ENCODE data around the gene MVB12B. TPM values are rescaled to one million over a fixed set of nuclear protein-coding genes. Genes with fewer than 3 reads are reported as not detected.

MVB12B gene
- total and polyA plus RNA-seq, 2 of the 8 experiments (the other 6 are each of a cell fraction or from before 2014, with no cell fraction given): 2.6 to 5.0 TPM

DNA sequence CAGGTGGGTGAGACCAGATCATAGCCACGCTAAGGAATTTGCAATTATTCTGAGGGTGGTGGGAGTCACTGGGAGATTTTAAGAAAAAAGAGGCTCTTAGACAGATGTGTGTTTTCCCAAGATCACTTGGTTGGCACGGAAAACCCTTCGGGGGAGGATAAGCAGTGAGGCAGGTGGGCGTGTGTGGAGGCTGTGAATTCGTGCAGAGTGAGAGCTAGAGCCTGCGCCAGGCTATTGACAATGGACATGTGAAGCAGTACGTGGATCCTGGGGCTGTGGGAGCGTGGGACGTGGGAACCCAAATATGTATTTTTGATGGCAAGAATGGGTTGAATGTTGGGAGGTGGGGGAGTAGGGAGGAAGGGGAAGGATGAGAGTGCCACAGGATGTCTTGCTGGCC, 19.4 kb downstream of the MVB12B start:
- Histone ChIP-seq H3K4ac (replicated peaks; ENCODE audit: insufficient read length, low read depth, low read length) (no peak overlapping the region), H2AK5ac (ENCODE audit: low read depth, low read length) (no peak overlapping the region)
- CTCF ChIA-PET (ENCODE audit: partially characterized antibody): no interaction called here
- no peak for TF ChIP-seq RNF2 (IDR thresholded peaks at IDR 0.05; ENCODE audit: borderline replicate concordance, low read depth, low read length, missing control alignments, poor library complexity, severe bottlenecking)
- no peak for TF ChIP-seq CHD1 (IDR thresholded peaks at IDR 0.05; ENCODE audit: low read depth, low read length)
- no peak for TF ChIP-seq SAP30 (IDR thresholded peaks at IDR 0.05; ENCODE audit: insufficient read depth, insufficient replicate concordance, low read length)
- TF ChIP-seq SRF (IDR thresholded peaks at IDR 0.05; ENCODE audit: low read depth, low read length): no peak
- TF ChIP-seq PHF8 (conservative IDR thresholded peaks at IDR 0.05; ENCODE audit: low read depth, low read length): no peak
- TF ChIP-seq ZNF274 (IDR thresholded peaks at IDR 0.05; ENCODE audit: borderline replicate concordance, extremely low read depth, low read length): no peak
- no peak for TF ChIP-seq CREB1 (IDR thresholded peaks at IDR 0.05)
- no peak for TF ChIP-seq MAFK (IDR thresholded peaks at IDR 0.05; ENCODE audit: low read depth, low read length)
- TF ChIP-seq TAF7 (optimal IDR thresholded peaks at IDR 0.05; ENCODE audit: borderline replicate concordance, low read depth, low read length): no peak
- TF ChIP-seq NRF1 (IDR thresholded peaks at IDR 0.05; ENCODE audit: low read depth, low read length): no peak

More for the DNA sequence above, 19.4 kb downstream of the MVB12B start:
- no peaks in the 10 kb centered on the region; a peak in 2 of 8 replicates for H3K36me3 ChIP-seq (ENCODE audit: control insufficient read depth in 2 of 4, insufficient read depth in 4 of 4, low read length in 3 of 4)
- peaks cover 4 to 14% (median 10%) of the 10 kb centered on the region in 4 experiments for H3K4me1 ChIP-seq (replicated peaks in 1 of 4; ENCODE audit: control insufficient read depth in 3 of 4, insufficient read depth in 4 of 4, low read length in 3 of 4)
- no peaks in the 10 kb centered on the region for H3K79me2 ChIP-seq (ENCODE audit: control insufficient read depth in 1 of 2, insufficient read depth in 2 of 2, low read length in 2 of 2)
- no peak overlapping the region for H3K9ac ChIP-seq (replicated peaks in 1 of 4; ENCODE audit: extremely low read depth in 1 of 4, low read depth in 3 of 4, low read length in 3 of 4)
- H3K56ac ChIP-seq (replicated peaks; ENCODE audit: insufficient read length, low read depth, low read length): no peak overlapping the region
- H4K91ac ChIP-seq (replicated peaks; ENCODE audit: insufficient read length, low read length): no peak overlapping the region
- no peaks in the 10 kb centered on the region for H4K20me1 ChIP-seq (replicated peaks in 1 of 2; ENCODE audit: control insufficient read depth in 1 of 2, insufficient read depth in 2 of 2, low read length in 2 of 2)
- no peaks in the 10 kb centered on the region for H3K79me1 ChIP-seq (ENCODE audit: low read depth, low read length)
- H3K23me2 ChIP-seq (ENCODE audit: low read depth, low read length): no peaks in the 10 kb centered on the region; the same call in 1 of the 2 replicates
- H2BK120ac ChIP-seq (replicated peaks; ENCODE audit: low read depth, low read length): no peak overlapping the region
- FAIRE-seq (no peak), DNase-seq (ENCODE audit: low read depth in 1 of 2, low spot score in 2 of 2) (no peak)
- H3K9me3 ChIP-seq (ENCODE audit: insufficient read depth in 2 of 2, low read depth in 1 of 2, low read length in 1 of 2): no peaks in the 10 kb centered on the region; a peak in 1 of 4 replicates
- H2BK20ac ChIP-seq (ENCODE audit: low read length): no peak overlapping the region
- H2BK5ac ChIP-seq (ENCODE audit: low read depth, low read length): no peak overlapping the region
- no peak overlapping the region for H2BK12ac ChIP-seq (ENCODE audit: low read depth, low read length)
- H3K14ac ChIP-seq (ENCODE audit: insufficient read length): no peak overlapping the region
- H2BK15ac ChIP-seq (ENCODE audit: low read length): 0 out of 2 replicates have a peak overlapping the region, but pooled peaks have one; percentile 34
- H3K4me3 ChIP-seq (ENCODE audit: extremely low read depth in 1 of 4, insufficient read depth in 2 of 4, low read depth in 3 of 4, low read length in 4 of 4): no peak overlapping the region
- 0 out of 7 replicates have a peak, but pooled peaks cover 0 to 2% (median 0%) of the 10 kb centered on the region in 4 experiments for H3K27me3 ChIP-seq (replicated peaks in 1 of 4; ENCODE audit: control insufficient read depth in 3 of 4, extremely low read depth in 1 of 4, insufficient read depth in 3 of 4, low read length in 3 of 4)
- H3K18ac ChIP-seq (ENCODE audit: extremely low read depth, low read length): no peak overlapping the region
- POLR2A ChIA-PET (ENCODE audit: partially characterized antibody): no interaction called here
- no peak overlapping the region for H4K8ac ChIP-seq (ENCODE audit: extremely low read depth, insufficient read depth, low read length)
- no peak overlapping the region for H3K4me2 ChIP-seq (ENCODE audit: insufficient read depth in 1 of 2, low read depth in 2 of 2, low read length in 2 of 2)
- no peak overlapping the region for H4K5ac ChIP-seq (ENCODE audit: insufficient read length, low read depth, low read length)
- H3K23ac ChIP-seq (ENCODE audit: insufficient read length): no peak overlapping the region
- H3K27ac ChIP-seq (ENCODE audit: low read depth, low read length): no peak overlapping the region
- H2AFZ ChIP-seq (ENCODE audit: low read length): no peak overlapping the region
- WGBS, 2 experiments (ENCODE audit: extremely low coverage in 1 of 2, insufficient coverage in 1 of 2, insufficient read length in 1 of 2, insufficient replicate concordance in 2 of 2, low coverage in 1 of 2, low lambda C conversion rate in 2 of 2, missing lambda C conversion rate in 1 of 2): 87% methylated on average over 9 of the region's 9 CpGs; no CpG with 5 or more reads in 1 of the 2 experiments
